Upper lobe of left lung (tissue), 6 donors: ENCODE measurements around the gene FPR2. TPM values are rescaled to one million over a fixed set of nuclear protein-coding genes. Genes with fewer than 3 reads are reported as not detected.
A peak's percentile ranks its signal among the peaks of the same experiment; 100 is the strongest.

ENCODE experiments used
- ATAC-seq, 2 donors: fragments of 200-7000 bp; cut with Tn5 transposase; one replicate each; pipeline ENCODE4 v1.9.1; 2022; ENCODE audit warnings: mild to moderate bottlenecking in 2 of 2, moderate library complexity in 2 of 2; ENCODE audit not compliant: low FRiP score in 2 of 2
- DNase-seq, 2 donors: peaks; one replicate each; pipeline ENCODE4 v3.0.0-alpha.2; 2019 to 2020
- H3K27ac ChIP-seq, 4 donors: fragments of 200-600 bp; sonication (generic); one replicate each; pipeline ENCODE4 v1.5.1; 2016 to 2019
- H3K27me3 ChIP-seq, 4 donors: fragments of 200-600 bp; sonication (generic); one replicate each; pipeline ENCODE4 v1.5.1; 2017 to 2019
- H3K36me3 ChIP-seq, 4 donors: fragments of 200-600 bp; sonication (generic); one replicate each; pipeline ENCODE4 v1.5.1; 2016 to 2019
- H3K4me1 ChIP-seq, 4 donors: fragments of 200-600 bp; sonication (generic); one replicate each; pipeline ENCODE4 v1.5.1; 2018 to 2019
- H3K4me3 ChIP-seq, 4 donors: fragments of 200-600 bp; sonication (generic); one replicate each; pipeline ENCODE4 v1.5.1; 2017 to 2019; ENCODE audit warnings: mild to moderate bottlenecking in 2 of 4, moderate library complexity in 1 of 4
- H3K9me3 ChIP-seq, 4 donors: fragments of 200-600 bp; sonication (generic); one replicate each; pipeline ENCODE4 v1.5.1; 2018 to 2019
- EP300 ChIP-seq, 4 donors: sonication (generic); formaldehyde crosslinking; IDR thresholded peaks; one replicate each; pipeline ENCODE4 v1.5.1; 2017; ENCODE audit warnings: antibody characterized with exemption in 4 of 4, control low read depth in 2 of 4
- POLR2A ChIP-seq, 4 donors: fragments of 450-650 bp; IDR thresholded peaks; one replicate each; pipeline ENCODE4 v1.5.1; 2016 to 2017; ENCODE audit warnings: antibody characterized with exemption in 4 of 4, mild to moderate bottlenecking in 2 of 4
- POLR2AphosphoS5 ChIP-seq, 2 donors: sonication (generic); formaldehyde crosslinking; IDR thresholded peaks; one replicate each; pipeline ENCODE4 v1.5.1; 2017; ENCODE audit warnings: antibody characterized with exemption in 2 of 2
- WGBS, 2 donors: methylation state at CpG; one replicate each; pipeline ENCODE4 v1.1.5; 2017 to 2018; 5-methylcytosine and 5-hydroxymethylcytosine counted together
- total RNA-seq, 6 donors: library from RNA; depleted of rRNA in 4 of 6; stranded (reverse); fragments of >200 nt in 4 of 6; gene quantifications; one replicate each; pipeline versions ENCODE4 v1.1.0 to v1.2.1, GENCODE V29; 2016 to 2021
- TF ChIP-seq, protein P1 (sequence below), 6 experiments: fragments of 450-650 bp in 4 of 6; fragments of 200-600 bp in 2 of 6; sonication (generic) in 2 of 6; IDR thresholded peaks; one replicate each; pipeline ENCODE4 v1.5.1; 2016 to 2019; ENCODE audit warnings: antibody characterized with exemption in 6 of 6
- donor health status: DM: no; HTN: no; CAD: no; lungs with moderate emphysema.
- donor health status: DM: no; HTN: yes; CAD: no; lungs with severe emphysema.

FPR2 gene
- total RNA-seq, 6 donors from 2014 or later, result 4.2 to 52.4 (median 20.5) TPM

DNA sequence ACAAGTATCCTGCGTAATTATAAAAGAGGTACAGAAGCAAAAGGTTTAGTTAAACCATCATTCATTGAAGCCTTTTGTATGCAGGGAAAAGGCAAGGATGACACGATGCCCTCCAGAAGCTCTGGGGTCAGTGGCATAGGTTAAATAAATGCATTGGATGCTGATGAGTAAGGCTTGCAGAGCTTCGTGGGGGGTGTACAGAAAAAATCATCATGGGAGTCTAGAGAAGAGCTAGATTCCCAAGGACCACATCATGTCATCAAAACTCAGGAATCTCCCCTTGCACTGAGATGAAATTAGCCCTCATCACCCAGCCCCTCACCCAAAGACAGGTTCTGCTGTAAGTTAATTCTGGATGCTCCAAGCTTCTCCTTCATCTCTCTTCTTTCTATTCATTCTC lies 17.6 kb upstream of the FPR2 start:
- no peak for TF ChIP-seq POLR2A (IDR thresholded peaks at IDR 0.05)
- TF ChIP-seq POLR2AphosphoS5 (IDR thresholded peaks at IDR 0.05), result no peak
- TF ChIP-seq, protein P1, sequence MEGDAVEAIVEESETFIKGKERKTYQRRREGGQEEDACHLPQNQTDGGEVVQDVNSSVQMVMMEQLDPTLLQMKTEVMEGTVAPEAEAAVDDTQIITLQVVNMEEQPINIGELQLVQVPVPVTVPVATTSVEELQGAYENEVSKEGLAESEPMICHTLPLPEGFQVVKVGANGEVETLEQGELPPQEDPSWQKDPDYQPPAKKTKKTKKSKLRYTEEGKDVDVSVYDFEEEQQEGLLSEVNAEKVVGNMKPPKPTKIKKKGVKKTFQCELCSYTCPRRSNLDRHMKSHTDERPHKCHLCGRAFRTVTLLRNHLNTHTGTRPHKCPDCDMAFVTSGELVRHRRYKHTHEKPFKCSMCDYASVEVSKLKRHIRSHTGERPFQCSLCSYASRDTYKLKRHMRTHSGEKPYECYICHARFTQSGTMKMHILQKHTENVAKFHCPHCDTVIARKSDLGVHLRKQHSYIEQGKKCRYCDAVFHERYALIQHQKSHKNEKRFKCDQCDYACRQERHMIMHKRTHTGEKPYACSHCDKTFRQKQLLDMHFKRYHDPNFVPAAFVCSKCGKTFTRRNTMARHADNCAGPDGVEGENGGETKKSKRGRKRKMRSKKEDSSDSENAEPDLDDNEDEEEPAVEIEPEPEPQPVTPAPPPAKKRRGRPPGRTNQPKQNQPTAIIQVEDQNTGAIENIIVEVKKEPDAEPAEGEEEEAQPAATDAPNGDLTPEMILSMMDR (IDR thresholded peaks at IDR 0.05), result no peak
- no peak for TF ChIP-seq EP300 (IDR thresholded peaks at IDR 0.05)
- Histone ChIP-seq H3K27ac (no peak overlapping the region), H3K4me1 (no peaks in the 10 kb centered on the region), H3K27me3 (no peaks in the 10 kb centered on the region), H3K4me3 (no peak overlapping the region), H3K9me3 (no peaks in the 10 kb centered on the region), H3K36me3 (no peaks in the 10 kb centered on the region)
- ATAC-seq (no peak), DNase-seq (no peak)
- 83 to 86% methylated on average over 3 of the region's 3 CpGs for WGBS, 2 donors

DNA sequence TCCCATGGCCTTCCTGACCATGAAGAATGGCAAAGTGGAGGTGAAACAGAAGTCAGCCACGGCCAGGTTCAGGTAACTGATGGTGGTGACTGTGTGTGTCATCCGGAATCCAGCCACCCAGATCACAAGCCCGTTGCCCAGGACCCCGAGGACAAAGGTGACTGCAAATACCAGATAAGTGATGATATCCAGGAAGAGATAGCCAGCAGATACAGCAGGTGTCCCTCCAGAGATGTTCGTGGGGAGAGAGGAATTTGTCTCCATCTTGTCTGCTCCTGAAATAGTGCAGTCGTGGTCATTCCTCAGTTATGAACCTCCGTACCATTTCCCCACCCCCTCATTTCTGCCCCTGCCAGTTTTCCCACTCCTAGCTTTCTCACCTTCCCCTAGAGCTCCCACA lies 14.2 kb upstream of the FPR2 start:
- no peak overlapping the region for H3K4me3 ChIP-seq
- WGBS, 2 donors, result 82 to 88% methylated on average over 7 of the region's 7 CpGs
- no peaks in the 10 kb centered on the region for H3K4me1 ChIP-seq
- H3K9me3 ChIP-seq, result no peaks in the 10 kb centered on the region
- DNase-seq, result no peak
- H3K27ac ChIP-seq, result no peak overlapping the region
- H3K27me3 ChIP-seq, result no peaks in the 10 kb centered on the region
- H3K36me3 ChIP-seq, result no peaks in the 10 kb centered on the region
- TF ChIP-seq POLR2AphosphoS5 (IDR thresholded peaks at IDR 0.05) (no peak), POLR2A (IDR thresholded peaks at IDR 0.05) (no peak), EP300 (IDR thresholded peaks at IDR 0.05) (no peak)
- TF ChIP-seq, protein P1 (IDR thresholded peaks at IDR 0.05), result no peak
- ATAC-seq, result no peak

DNA sequence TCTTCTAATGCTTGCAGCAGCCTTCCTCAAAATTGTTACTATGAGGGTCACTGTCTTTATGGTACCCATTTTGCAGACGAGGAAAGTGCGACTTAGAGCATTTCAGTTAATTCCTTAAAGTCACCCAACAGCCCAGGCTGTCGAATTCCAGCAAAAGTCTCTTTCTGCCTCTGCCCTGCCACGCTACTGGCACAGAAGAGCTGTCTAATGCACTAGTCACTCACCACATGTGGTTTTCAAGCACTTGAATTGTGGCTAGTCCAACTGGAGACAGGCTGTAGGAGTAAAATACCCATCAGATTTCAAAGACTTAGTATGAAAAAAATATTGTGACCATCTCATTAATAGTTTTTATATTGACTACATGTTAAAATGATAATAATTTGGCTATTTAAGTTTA lies 11.0 kb upstream of the FPR2 start:
- DNase-seq, result no peak
- Histone ChIP-seq H3K27me3 (no peaks in the 10 kb centered on the region), H3K4me1 (no peaks in the 10 kb centered on the region), H3K27ac (peak overlapping the region; percentile 17 to 83 (median 82)), H3K9me3 (no peaks in the 10 kb centered on the region), H3K36me3 (no peaks in the 10 kb centered on the region), H3K4me3 (peak overlapping the region in 3 of 4 donors; percentile 10 to 45 (median 10))
- WGBS, 2 donors, result 56 to 75% methylated on average over 3 to 4 of the region's 4 CpGs
- TF ChIP-seq, protein P1 (IDR thresholded peaks at IDR 0.05), result no peak
- ATAC-seq, result no peak

DNA sequence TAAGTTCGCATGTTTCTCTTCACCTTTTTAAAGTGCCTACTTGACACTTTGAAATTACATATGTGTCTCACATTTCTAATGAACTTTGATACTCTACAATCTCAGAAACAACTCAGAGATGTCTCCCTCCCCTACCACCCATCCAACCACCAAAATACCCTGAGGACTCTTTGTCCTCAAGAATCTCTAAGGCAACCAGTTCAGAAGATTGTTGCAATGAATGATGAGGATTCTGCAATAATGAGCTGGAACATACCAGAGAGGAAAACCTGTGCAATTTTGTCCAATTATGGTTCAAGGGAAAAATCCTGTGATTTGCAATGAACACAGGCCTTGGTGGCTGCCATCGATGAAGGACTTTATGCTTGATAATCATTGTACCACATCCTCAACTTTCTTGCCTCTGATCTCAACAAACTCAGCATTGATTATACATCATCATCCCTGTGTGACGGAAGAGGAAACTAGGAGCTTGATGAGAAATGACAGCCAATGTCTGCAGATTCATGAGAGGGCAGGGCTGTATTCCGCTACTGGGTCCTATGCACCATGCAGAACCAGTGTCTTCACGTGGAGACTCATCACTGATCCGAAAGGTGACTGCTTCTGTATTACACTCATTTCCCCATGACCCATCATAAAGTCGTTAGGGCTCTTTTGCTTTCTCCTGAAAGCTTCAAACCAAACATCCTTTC lies 10.4 kb upstream of the FPR2 start:
- Histone ChIP-seq H3K36me3 (no peaks in the 10 kb centered on the region), H3K9me3 (no peaks in the 10 kb centered on the region), H3K27ac (peak overlapping the region; percentile 72 to 83 (median 82)), H3K4me3 (peak overlapping the region in 3 of 4 donors; percentile 20 to 45 (median 29)), H3K27me3 (no peaks in the 10 kb centered on the region), H3K4me1 (no peaks in the 10 kb centered on the region)
- ATAC-seq (peak; percentile 20 to 49), DNase-seq (no peak)
- TF ChIP-seq EP300 (IDR thresholded peaks at IDR 0.05) (no peak), POLR2AphosphoS5 (IDR thresholded peaks at IDR 0.05) (peak in 1 of 2 donors; percentile 43), POLR2A (IDR thresholded peaks at IDR 0.05) (peak in 1 of 4 donors; percentile 44)
- TF ChIP-seq, protein P1 (IDR thresholded peaks at IDR 0.05), result no peak
- WGBS, 2 donors, result 68 to 82% methylated on average over 7 of the region's 7 CpGs

DNA sequence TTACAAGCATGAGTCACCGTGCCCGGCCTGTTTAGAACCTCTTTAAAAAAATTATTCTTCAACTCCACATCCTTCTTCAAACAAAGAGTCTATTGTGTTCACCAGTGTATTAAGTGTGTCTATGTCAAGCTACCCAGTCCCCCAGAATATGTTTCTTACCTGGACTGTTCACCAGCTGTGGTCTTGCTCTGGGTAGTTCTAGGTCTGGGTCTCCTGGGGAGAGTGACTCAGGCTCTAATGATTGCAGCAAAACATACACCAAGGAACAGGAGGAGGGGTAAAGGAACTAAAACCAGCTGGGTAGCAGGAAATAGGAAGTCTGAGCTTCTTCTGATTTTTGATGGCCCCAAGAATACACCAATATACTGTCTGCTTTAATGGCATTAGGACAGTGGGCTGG lies 9.3 kb upstream of the FPR2 start, which contains the start of gene FPR1:
Gene FPR1 (minus strand): TSS at position 224 of the 400 bp plus-strand sequence. CDS start 4,884 bp downstream, outside the sequence.
- DNase-seq (peak in 1 of 2 donors; percentile 46), ATAC-seq (peak; percentile 72 to 89)
- H3K4me1 ChIP-seq, result no peaks in the 10 kb centered on the region
- peak in 2 of 4 donors; percentile 38 to 80 for TF ChIP-seq POLR2A (IDR thresholded peaks at IDR 0.05)
- TF ChIP-seq, protein P1 (IDR thresholded peaks at IDR 0.05), result no peak
- no peak for TF ChIP-seq EP300 (IDR thresholded peaks at IDR 0.05)
- peak; percentile 62 to 70 for TF ChIP-seq POLR2AphosphoS5 (IDR thresholded peaks at IDR 0.05)
- H3K27ac ChIP-seq, result peak within 1 kb of the TSS; percentile 72 to 83 (median 82)
- no peaks in the 10 kb centered on the region for H3K9me3 ChIP-seq
- 54 to 73% methylated on average over 2 of the region's 2 CpGs for WGBS, 2 donors
- no peaks in the 10 kb centered on the region for H3K27me3 ChIP-seq
- H3K36me3 ChIP-seq, result no peaks in the 10 kb centered on the region
- H3K4me3 ChIP-seq, result peak within 1 kb of the TSS in 3 of 4 donors; percentile 20 to 45 (median 29)
